RWPE1 (cell line): ENCODE data around the gene EED.

Experiments used
- CTCF ChIA-PET: fragments of 350-600 bp; sonication (Branson Sonifier 250); formaldehyde crosslinking; extraction: SDS; loops from one replicate; lab custom pipeline; 2021; lab: Yijun Ruan, JAX
- POLR2A ChIA-PET: fragments of 400-600 bp; formaldehyde crosslinking; extraction: SDS; loops from one replicate; lab custom pipeline; 2020; ENCODE audit warnings: antibody characterized with exemption; ENCODE audit not compliant: low non-redundant PET; lab: Yijun Ruan, JAX
- DNase-seq: peaks from one replicate; pipeline ENCODE4 v3.0.0; 2012; ENCODE audit warnings: low spot score
- H3K27ac ChIP-seq: fragments of 450-650 bp; 2 replicates; pipeline ENCODE4 v1.5.1; 2017
- TF ChIP-seq, protein P1 (sequence below): fragments of 450-650 bp; conservative IDR thresholded peaks from 2 replicates; pipeline ENCODE4 v1.5.1; 2017; ENCODE audit warnings: low read depth, mild to moderate bottlenecking

Gene EED

DNA sequence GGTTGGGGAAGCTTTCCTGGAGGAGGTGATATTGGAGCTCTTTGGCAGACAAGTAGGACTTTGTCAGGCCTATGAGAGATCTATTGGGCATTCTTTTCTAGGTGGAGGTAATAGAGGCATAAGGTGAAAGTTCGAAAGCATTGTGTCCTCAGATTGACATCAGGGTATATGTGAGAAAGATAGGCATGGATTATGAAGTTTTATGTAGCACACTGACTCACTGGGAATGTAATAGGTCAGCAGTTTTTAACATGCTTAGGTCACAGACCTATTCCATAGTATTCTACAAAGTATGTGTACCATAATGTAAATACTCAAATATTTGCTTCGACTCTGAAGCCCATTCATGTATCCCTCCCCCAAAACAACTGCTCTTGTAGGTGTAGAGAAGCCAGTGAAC lies 69.2 kb downstream of the EED start:
- CTCF ChIA-PET, result interaction anchor here (0.7 kb wide), 1 partner anchor 74 kb away, joined by 3 read pairs; no protein-coding TSS in a partner anchor
- TF ChIP-seq, protein P1, sequence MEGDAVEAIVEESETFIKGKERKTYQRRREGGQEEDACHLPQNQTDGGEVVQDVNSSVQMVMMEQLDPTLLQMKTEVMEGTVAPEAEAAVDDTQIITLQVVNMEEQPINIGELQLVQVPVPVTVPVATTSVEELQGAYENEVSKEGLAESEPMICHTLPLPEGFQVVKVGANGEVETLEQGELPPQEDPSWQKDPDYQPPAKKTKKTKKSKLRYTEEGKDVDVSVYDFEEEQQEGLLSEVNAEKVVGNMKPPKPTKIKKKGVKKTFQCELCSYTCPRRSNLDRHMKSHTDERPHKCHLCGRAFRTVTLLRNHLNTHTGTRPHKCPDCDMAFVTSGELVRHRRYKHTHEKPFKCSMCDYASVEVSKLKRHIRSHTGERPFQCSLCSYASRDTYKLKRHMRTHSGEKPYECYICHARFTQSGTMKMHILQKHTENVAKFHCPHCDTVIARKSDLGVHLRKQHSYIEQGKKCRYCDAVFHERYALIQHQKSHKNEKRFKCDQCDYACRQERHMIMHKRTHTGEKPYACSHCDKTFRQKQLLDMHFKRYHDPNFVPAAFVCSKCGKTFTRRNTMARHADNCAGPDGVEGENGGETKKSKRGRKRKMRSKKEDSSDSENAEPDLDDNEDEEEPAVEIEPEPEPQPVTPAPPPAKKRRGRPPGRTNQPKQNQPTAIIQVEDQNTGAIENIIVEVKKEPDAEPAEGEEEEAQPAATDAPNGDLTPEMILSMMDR, result no peak
- no peak overlapping the region for H3K27ac ChIP-seq
- no peak for DNase-seq
- POLR2A ChIA-PET, result no interaction called here

DNA sequence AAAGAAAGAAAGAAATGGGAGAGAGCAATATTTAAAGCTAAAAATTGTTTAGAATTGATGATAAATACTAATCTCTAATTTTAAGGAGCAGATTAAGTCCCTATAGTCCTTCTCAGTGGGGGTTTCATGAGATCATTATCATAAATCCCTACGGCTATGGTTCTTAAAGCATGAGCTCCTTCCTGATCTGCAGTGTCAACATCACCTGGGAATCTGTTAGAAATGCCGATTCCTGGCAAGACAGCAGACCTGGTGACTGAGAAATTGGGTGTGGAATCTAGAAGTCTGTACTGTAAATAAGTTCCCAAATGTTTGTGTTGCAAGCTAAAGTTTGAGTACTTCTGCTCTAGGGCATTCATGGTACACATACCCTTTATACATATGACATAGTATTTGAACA lies 70.1 kb downstream of the EED start:
- TF ChIP-seq, protein P1, result no peak
- POLR2A ChIA-PET, result no interaction called here
- CTCF ChIA-PET, result interaction anchor here (0.5 to 0.7 kb wide), 2 partner anchors 8 to 75 kb away, joined by 3 to 5 read pairs; no protein-coding TSS in a partner anchor

More for the DNA sequence above, 70.1 kb downstream of the EED start:
- no peak for DNase-seq
- no peak overlapping the region for H3K27ac ChIP-seq
